ENCODE measurements around the gene IFNB1. TPM values are rescaled to one million over a fixed set of nuclear protein-coding genes. Genes with fewer than 3 reads are reported as not detected.

The IFNB1 gene
- total and polyA plus RNA-seq, 2 donors (not counting 1 experiment from before 2014, with no cell fraction given): 0.17 TPM; not detected in 1

DNA sequence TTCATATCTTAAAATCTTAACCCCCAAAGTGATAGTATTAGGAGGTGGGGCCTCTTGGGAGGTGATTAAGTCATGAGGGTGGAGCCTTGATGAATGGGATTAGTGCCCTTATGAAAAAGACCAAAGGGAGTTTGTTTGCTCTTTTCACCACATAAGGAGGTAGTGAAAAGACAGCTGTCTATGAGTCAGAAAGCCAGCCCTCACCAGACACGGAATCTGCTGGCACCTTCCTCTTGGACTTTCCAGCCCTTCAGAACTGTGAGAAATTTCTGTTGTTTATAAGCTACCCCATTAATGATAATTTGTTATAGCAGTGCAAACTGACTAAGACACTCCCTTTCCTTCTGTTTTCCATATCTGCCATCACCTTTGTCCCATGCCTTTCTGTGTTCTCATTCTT, 20.8 kb downstream of the IFNB1 start:
- Histone ChIP-seq H3K9me3 (ENCODE audit: control insufficient read depth, insufficient read depth, low read depth, low read length) (no peaks in the 10 kb centered on the region), H2AFZ (ENCODE audit: low read length) (no peak overlapping the region), H3K79me2 (ENCODE audit: control insufficient read depth, insufficient read depth, low read length) (no peaks in the 10 kb centered on the region), H3K4me2 (ENCODE audit: extremely low read depth, insufficient read depth, low read length) (no peak overlapping the region), H4K20me1 (ENCODE audit: control insufficient read depth, extremely low read depth, insufficient read depth, low read length) (no peaks in the 10 kb centered on the region), H3K27ac (ENCODE audit: insufficient read depth, low read length) (no peak overlapping the region), H3K4me1 (ENCODE audit: control insufficient read depth, extremely low read depth, insufficient read depth, low read length) (no peaks in the 10 kb centered on the region), H3K4me3 (replicated peaks in 1 of 4; ENCODE audit: control extremely low read depth in 1 of 4, insufficient read depth in 1 of 4, low read depth in 3 of 4, low read length in 4 of 4) (no peak overlapping the region), H3K36me3 (ENCODE audit: control insufficient read depth, insufficient read depth, low read length) (no peaks in the 10 kb centered on the region), H3K27me3 (ENCODE audit: control insufficient read depth, insufficient read depth, low read length) (no peaks in the 10 kb centered on the region), H3K9ac (ENCODE audit: insufficient read depth, low read length) (no peak overlapping the region)
- DNase-seq (ENCODE audit: low read depth in 2 of 2): peak; percentile 36 to 40
- TF ChIP-seq CTCF (conservative IDR thresholded peaks at IDR 0.05 in 1 of 2, IDR thresholded peaks at IDR 0.05 in 1 of 2; ENCODE audit: low read depth in 1 of 2, low read length in 2 of 2): no peak
- no peak for TF ChIP-seq EZH2 (IDR thresholded peaks at IDR 0.05; ENCODE audit: low read length, missing control alignments)

DNA sequence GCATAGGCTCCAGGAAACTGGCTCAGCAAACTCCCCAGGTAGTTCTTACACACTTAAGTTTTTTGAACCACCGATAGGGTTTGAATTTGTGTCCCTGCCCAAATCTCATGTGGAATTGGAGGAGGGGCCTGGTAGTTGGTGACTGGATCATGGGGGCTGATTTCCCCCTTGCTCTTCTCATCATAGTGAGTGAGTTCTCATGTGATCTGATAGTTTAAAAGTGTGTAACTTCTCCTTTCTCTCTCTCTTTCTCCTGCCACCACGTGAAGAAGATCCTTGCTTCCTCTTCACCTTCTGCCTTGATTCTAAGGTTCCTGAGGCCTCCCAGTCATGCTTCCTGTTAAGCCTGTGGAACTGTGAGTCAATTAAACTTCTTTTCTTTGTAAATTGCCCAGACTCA, 23.9 kb downstream of the IFNB1 start:
- Histone ChIP-seq H4K20me1 (ENCODE audit: control insufficient read depth, extremely low read depth, insufficient read depth, low read length) (no peaks in the 10 kb centered on the region), H3K79me2 (ENCODE audit: control insufficient read depth, insufficient read depth, low read length) (no peaks in the 10 kb centered on the region), H3K9ac (ENCODE audit: insufficient read depth, low read length) (no peak overlapping the region), H3K4me2 (ENCODE audit: extremely low read depth, insufficient read depth, low read length) (no peak overlapping the region), H3K4me3 (replicated peaks in 1 of 4; ENCODE audit: control extremely low read depth in 1 of 4, insufficient read depth in 1 of 4, low read depth in 3 of 4, low read length in 4 of 4) (no peak overlapping the region), H3K9me3 (ENCODE audit: control insufficient read depth, insufficient read depth, low read depth, low read length) (no peaks in the 10 kb centered on the region), H3K4me1 (ENCODE audit: control insufficient read depth, extremely low read depth, insufficient read depth, low read length) (no peaks in the 10 kb centered on the region), H2AFZ (ENCODE audit: low read length) (no peak overlapping the region), H3K36me3 (ENCODE audit: control insufficient read depth, insufficient read depth, low read length) (no peaks in the 10 kb centered on the region), H3K27me3 (ENCODE audit: control insufficient read depth, insufficient read depth, low read length) (no peaks in the 10 kb centered on the region), H3K27ac (ENCODE audit: insufficient read depth, low read length) (no peak overlapping the region)
- no peak for TF ChIP-seq CTCF (conservative IDR thresholded peaks at IDR 0.05 in 1 of 2, IDR thresholded peaks at IDR 0.05 in 1 of 2; ENCODE audit: low read depth in 1 of 2, low read length in 2 of 2)
- TF ChIP-seq EZH2 (IDR thresholded peaks at IDR 0.05; ENCODE audit: low read length, missing control alignments): no peak
- no peak for DNase-seq (ENCODE audit: low read depth in 2 of 2)

DNA sequence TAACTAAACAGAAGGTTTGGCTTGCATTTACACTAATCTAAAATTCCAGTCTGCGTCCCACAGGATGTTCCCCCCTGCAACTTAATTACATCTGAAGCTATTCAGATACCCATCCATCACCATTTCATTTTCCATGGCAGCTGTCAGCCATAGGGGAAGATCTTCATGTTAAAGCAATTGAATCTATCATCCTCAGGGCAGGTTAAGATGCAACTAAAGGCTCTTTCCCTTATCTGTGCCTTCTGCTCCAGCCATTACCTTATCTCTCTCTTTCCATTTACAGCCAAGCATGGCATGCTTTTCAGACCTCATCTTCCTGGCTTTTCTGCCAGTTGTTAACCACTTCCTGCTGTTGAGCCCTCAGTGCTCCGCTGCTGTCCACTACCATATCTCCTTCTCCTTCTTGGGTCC, 30.5 kb downstream of the IFNB1 start:
- H3K79me2 ChIP-seq (ENCODE audit: control insufficient read depth, insufficient read depth, low read length): no peaks in the 10 kb centered on the region
- TF ChIP-seq EZH2 (IDR thresholded peaks at IDR 0.05; ENCODE audit: low read length, missing control alignments): no peak
- TF ChIP-seq CTCF (conservative IDR thresholded peaks at IDR 0.05 in 1 of 2, IDR thresholded peaks at IDR 0.05 in 1 of 2; ENCODE audit: low read depth in 1 of 2, low read length in 2 of 2): no peak
- no peaks in the 10 kb centered on the region for H3K4me1 ChIP-seq (ENCODE audit: control insufficient read depth, extremely low read depth, insufficient read depth, low read length)
- H3K4me2 ChIP-seq (ENCODE audit: extremely low read depth, insufficient read depth, low read length): no peak overlapping the region
- H3K9ac ChIP-seq (ENCODE audit: insufficient read depth, low read length): no peak overlapping the region
- H3K27me3 ChIP-seq (ENCODE audit: control insufficient read depth, insufficient read depth, low read length): no peaks in the 10 kb centered on the region
- H3K36me3 ChIP-seq (ENCODE audit: control insufficient read depth, insufficient read depth, low read length): no peaks in the 10 kb centered on the region
- peak in 1 of 2 donors; percentile 23 for DNase-seq (ENCODE audit: low read depth in 2 of 2)
- no peaks in the 10 kb centered on the region for H3K9me3 ChIP-seq (ENCODE audit: control insufficient read depth, insufficient read depth, low read depth, low read length)
- no peak overlapping the region for H2AFZ ChIP-seq (ENCODE audit: low read length)
- H3K27ac ChIP-seq (ENCODE audit: insufficient read depth, low read length): no peak overlapping the region
- no peaks in the 10 kb centered on the region for H4K20me1 ChIP-seq (ENCODE audit: control insufficient read depth, extremely low read depth, insufficient read depth, low read length)
- H3K4me3 ChIP-seq (replicated peaks in 1 of 4; ENCODE audit: control extremely low read depth in 1 of 4, insufficient read depth in 1 of 4, low read depth in 3 of 4, low read length in 4 of 4): no peak overlapping the region

Data from fibroblast of lung (primary cell).